Measurements from ENCODE around the gene NPL. TPM values are rescaled to one million over a fixed set of nuclear protein-coding genes. Genes with fewer than 3 reads are reported as not detected.

Gene NPL
- total and polyA plus RNA-seq, 9 of the 15 experiments (the other 6 are each of a cell fraction or from before 2014, with no cell fraction given): 9.9 to 22.3 (median 14.2) TPM

- TF ChIP-seq, protein P1, sequence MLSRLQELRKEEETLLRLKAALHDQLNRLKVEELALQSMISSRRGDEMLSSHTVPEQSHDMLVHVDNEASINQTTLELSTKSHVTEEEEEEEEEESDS (CRISPR knock-in tag; IDR thresholded peaks at IDR 0.05): no peak
- no peak for TF ChIP-seq SIX5 (IDR thresholded peaks at IDR 0.05; ENCODE audit: borderline replicate concordance in 1 of 2, insufficient read depth in 1 of 2, low read depth in 1 of 2, low read length in 2 of 2)
- 0 out of 2 replicates have a peak, but pooled peaks have one; percentile 59 for TF ChIP-seq ZNF764 (CRISPR knock-in tag; IDR thresholded peaks at IDR 0.05; ENCODE audit: low read depth)
- no peak for TF ChIP-seq TSC22D4 (tag; IDR thresholded peaks at IDR 0.05)
- 0 out of 2 replicates have a peak, but pooled peaks have one; percentile 40 for TF ChIP-seq E2F5 (CRISPR knock-in tag; IDR thresholded peaks at IDR 0.05)
- TF ChIP-seq ZNF644 (tag; IDR thresholded peaks at IDR 0.05; ENCODE audit: low read depth): no peak
- TF ChIP-seq, protein P2, sequence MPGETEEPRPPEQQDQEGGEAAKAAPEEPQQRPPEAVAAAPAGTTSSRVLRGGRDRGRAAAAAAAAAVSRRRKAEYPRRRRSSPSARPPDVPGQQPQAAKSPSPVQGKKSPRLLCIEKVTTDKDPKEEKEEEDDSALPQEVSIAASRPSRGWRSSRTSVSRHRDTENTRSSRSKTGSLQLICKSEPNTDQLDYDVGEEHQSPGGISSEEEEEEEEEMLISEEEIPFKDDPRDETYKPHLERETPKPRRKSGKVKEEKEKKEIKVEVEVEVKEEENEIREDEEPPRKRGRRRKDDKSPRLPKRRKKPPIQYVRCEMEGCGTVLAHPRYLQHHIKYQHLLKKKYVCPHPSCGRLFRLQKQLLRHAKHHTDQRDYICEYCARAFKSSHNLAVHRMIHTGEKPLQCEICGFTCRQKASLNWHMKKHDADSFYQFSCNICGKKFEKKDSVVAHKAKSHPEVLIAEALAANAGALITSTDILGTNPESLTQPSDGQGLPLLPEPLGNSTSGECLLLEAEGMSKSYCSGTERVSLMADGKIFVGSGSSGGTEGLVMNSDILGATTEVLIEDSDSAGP (CRISPR knock-in tag; IDR thresholded peaks at IDR 0.05): 0 out of 2 replicates have a peak, but pooled peaks have one; percentile 36
- no peak for TF ChIP-seq RERE (CRISPR knock-in tag; IDR thresholded peaks at IDR 0.05; ENCODE audit: borderline replicate concordance)
- TF ChIP-seq CXXC5 (CRISPR knock-in tag; IDR thresholded peaks at IDR 0.05): peak; percentile 87
- no peak for TF ChIP-seq YBX1 (IDR thresholded peaks at IDR 0.05)
- TF ChIP-seq HMBOX1 (IDR thresholded peaks at IDR 0.05): peak; percentile 87
- TF ChIP-seq ZNF282 (CRISPR knock-in tag; IDR thresholded peaks at IDR 0.05): no peak
- no peak for TF ChIP-seq ZNF717 (CRISPR knock-in tag; IDR thresholded peaks at IDR 0.05)
- TF ChIP-seq, protein P3, sequence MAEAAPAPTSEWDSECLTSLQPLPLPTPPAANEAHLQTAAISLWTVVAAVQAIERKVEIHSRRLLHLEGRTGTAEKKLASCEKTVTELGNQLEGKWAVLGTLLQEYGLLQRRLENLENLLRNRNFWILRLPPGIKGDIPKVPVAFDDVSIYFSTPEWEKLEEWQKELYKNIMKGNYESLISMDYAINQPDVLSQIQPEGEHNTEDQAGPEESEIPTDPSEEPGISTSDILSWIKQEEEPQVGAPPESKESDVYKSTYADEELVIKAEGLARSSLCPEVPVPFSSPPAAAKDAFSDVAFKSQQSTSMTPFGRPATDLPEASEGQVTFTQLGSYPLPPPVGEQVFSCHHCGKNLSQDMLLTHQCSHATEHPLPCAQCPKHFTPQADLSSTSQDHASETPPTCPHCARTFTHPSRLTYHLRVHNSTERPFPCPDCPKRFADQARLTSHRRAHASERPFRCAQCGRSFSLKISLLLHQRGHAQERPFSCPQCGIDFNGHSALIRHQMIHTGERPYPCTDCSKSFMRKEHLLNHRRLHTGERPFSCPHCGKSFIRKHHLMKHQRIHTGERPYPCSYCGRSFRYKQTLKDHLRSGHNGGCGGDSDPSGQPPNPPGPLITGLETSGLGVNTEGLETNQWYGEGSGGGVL (CRISPR knock-in tag; IDR thresholded peaks at IDR 0.05): no peak
- TF ChIP-seq GABPA (tag; conservative IDR thresholded peaks at IDR 0.05; ENCODE audit: low read depth): peak; percentile 58
These were observed 49.9 kb downstream of the NPL start, which contains the start of gene DHX9 (continued) for GRCh38 chr1:182839209-182840066.

Data from K562 (cell line).